HG03064 (cell line): ENCODE results near the gene IGFBP3.

ENCODE experiments used
- ATAC-seq: cut with Tn5 transposase; IDR thresholded peaks from one replicate; pipeline ENCODE4 v1.9.1; 2021; ENCODE audit warnings: low read depth; ENCODE audit not compliant: unreplicated experiment

Gene IGFBP3

DNA sequence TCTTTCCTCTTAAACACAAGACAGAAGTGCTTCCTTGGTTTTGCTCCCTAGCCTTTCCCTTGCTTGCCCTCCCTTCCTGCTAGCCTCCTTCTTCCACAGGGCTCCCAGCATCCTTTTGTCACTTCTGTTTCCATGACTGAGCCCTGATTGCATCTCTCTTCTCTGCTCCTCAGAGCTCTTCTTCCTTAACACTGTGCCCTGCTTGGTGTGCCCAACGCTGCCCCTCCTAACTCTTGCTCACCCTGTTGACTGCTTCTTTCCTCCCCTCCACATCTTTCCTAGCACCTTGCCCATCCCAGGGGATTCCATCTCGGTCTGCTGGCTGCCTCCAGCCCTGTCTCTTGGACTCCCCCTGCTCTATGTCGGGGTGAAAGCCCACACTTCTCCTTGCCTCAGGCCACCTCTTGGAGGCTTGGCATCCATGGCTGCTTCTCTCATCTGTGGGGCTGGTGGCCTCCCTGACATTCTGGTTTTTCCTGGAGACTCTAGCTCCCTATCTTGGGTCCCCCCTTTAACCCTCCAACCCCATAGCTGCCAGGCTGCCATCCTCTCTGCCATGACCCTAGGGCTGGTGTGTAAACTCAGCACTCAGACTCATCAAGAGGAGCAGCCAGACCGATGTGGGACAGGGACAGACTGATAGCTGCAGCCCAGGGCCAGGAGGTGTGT is 26.9 kb downstream of the IGFBP3 start:
- ATAC-seq, result no peak

DNA sequence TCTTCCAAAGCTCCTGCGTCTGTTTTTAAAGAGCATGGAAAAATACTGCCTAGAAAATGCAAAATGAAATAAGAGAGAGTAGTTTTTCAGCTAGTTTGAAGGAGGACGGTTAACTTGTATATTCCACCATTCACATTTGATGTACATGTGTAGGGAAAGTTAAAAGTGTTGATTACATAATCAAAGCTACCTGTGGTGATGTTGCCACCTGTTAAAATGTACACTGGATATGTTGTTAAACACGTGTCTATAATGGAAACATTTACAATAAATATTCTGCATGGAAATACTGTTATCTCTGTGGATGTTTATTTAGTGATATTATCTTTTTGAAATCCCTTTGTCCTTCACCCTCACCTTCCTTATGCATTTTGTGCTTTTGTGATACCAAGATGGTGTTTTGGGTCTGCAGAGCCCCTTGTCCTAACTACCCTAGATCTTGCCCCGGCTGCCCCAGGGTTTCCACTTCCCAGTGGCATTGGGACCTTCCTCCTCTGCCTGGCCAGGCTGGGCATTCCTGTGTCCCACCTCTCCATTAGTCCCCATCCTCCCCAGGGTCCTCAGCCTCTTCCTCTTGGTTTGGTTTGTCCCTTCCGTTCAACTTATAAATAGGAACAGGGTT is 27.6 kb downstream of the IGFBP3 start:
- ATAC-seq, result no peak

- no peak for ATAC-seq
Observed at GRCh38 chr7:45892407-45893035, 28.6 kb downstream of the IGFBP3 start.

DNA sequence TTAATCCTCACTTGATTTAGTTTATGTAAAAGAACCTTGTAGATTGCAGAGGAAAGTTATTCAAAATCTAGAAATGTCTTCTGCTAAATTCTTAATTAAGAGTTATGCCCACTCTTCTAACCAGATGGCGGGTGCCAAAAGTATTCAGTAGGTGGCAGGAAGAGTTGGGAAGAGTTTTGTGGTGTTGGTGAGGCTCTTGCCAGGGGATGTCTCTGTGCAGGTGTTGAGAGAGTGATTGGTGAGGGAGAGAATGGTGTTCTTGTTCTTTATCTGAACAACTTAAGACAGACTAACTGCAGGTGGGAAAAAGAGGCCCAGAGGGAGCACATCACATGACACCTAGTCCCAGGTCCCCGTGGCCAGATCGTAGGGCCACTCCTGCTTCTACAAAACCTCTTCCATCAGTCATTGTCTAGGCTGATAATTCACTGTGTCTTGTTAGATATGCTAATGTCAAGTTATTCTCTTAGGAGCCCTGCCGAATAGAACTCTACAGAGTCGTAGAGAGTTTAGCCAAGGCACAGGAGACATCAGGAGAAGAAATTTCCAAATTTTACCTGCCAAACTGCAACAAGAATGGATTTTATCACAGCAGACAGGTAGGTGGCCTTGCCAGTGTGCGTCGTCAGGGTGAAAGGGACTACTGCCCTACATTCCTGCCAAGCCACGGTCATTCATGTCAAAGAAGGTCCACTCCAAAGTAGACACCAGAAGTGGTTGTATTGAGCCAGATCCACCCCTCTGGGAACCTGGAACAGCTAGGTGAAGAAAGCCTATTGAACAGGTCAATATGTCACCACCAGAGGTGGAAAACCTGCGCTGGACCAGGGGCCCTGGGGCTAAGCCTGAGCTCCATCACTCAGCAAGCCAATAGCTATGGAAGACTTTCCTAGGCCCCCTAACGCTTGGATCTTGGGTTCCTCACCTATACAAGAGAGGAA is 29.3 kb downstream of the IGFBP3 start:
- no peak for ATAC-seq

GRCh38 chr7:45890902-45891461 is 30.1 kb downstream of the IGFBP3 start:
- ATAC-seq, result no peak

DNA sequence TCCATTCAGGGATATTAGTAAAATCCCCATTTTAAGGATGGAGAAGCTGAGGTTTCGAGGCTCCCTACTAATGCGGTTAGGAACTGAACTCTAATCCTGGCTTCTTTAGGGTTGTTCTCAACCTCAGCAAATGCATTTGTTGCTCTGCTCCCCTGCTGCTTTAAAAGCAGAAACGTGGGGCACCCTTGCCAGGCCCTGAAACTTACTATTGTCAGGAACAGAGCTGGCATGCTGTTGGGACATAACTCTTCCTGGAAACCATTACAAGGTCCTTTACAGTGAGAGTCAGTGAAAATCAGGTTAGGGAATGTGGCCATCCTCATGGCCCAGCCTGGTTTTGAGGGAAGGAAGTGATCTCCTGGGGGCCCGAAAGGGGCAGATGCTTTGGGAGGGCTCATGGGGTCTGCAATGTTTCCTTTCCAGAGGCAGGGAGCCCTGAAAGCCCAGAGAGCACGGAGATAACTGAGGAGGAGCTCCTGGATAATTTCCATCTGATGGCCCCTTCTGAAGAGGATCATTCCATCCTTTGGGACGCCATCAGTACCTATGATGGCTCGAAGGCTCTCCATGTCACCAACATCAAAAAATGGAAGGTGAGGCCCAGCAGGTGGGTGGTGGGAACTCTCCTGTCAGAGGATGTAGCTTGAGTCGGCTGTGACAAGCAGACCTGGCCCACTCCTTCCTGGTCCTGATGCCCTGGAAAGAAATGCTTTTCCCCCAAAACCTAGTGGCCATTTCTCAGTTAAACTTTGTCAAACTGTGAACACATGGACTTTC is 30.8 kb downstream of the IGFBP3 start:
- no peak for ATAC-seq

DNA sequence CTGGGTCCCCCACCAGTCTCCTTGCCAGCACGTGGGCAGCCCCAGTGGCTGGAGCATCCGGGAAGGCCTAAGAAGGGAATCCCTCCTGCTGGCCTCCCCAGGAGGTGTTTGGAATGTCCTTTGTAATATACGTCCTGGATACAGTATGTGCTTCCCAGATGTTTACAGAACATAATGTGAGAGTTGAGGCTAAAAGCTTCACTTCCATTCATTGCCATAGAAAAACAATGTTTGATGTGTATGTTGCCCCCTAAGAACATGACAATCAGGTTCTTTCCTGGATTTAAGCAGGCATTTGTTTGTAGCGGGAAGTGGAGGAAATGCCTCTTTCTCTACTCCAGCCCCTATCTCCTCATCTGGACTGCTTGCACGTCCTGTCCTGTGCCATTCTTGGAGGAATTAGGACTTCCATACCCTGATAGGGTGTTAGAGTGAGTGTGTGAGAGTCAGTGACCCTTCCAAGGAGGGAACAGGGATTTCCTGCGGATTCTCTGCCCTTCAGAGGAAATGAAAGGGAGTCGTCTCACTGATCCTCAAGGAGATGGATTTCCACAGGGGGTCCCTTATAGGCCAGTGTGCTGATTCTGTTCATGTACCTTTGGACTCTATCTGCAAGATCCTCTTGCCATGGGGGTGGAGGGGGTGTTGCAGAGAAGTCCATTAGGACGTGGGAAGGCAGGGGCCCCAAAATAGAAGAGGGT is 31.6 kb downstream of the IGFBP3 start:
- no peak for ATAC-seq

DNA sequence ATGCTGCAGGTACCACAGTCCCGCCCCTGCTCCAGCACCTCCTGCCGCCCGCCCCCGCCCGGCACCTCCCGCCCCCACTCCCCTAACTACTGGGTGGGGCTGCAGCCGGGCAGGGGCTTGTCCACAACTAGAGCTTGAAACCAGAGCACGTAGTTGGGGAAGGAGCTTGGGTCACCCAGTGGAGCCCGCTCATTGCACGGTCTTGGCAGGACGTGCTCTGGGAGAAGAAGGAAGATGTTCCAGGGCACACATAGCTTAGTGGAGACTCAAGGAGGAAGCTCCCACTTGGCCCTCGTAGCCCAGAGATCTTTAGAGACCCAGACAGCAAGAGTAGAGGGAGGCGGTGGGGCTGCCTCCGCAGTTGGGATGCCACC is 32.1 kb downstream of the IGFBP3 start:
- ATAC-seq, result no peak

- no peak for ATAC-seq
Observed at GRCh38 chr7:45888185-45888992, 32.7 kb downstream of the IGFBP3 start, which contains the start of gene IGFBP1. Gene IGFBP1, plus strand, starts transcription at chr7:45888488. Its CDS starts 165 bp downstream, at chr7:45888653.

DNA sequence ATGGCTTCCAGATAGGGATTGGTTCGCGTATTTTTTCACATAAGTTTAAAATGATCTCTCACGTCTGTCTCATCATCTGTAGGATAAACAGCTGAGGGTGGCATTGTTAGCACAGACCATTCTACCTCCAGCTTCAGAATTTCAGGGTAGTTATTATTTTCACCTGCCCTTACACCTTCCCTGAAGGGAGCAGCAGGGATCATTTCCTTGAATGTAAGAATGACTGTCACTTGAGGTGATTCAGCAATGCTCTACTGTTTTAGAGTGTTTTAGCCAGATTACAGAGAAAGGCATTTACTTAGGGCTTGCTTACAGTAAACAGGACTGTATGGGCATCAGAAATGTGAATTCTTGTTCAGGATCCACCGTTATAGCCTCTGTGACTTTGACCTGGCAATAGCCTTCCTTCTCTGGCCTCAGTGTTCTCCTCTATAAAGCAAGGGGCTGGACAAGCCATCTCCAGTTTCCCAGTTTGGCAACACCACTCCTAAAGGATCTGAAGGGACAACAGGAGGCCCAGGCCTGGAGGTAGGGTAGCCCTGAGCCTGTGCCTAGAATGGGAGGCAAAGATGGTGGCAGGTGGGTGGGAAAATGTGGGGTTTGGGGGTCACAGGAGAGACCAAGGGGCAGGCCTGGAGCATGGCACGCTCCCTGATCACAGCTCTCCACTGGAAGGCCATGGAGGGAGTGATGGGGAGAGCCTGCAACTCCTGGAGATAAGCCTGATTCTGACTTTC is 34.0 kb downstream of the IGFBP3 start:
- no peak for ATAC-seq

- no peak for ATAC-seq
Observed at GRCh38 chr7:45885264-45885882, 35.7 kb downstream of the IGFBP3 start.

GRCh38 chr7:45884136-45884535 is 36.9 kb downstream of the IGFBP3 start:
- no peak for ATAC-seq

- ATAC-seq, result no peak
Observed at GRCh38 chr7:45882465-45882810, 38.6 kb downstream of the IGFBP3 start.

DNA sequence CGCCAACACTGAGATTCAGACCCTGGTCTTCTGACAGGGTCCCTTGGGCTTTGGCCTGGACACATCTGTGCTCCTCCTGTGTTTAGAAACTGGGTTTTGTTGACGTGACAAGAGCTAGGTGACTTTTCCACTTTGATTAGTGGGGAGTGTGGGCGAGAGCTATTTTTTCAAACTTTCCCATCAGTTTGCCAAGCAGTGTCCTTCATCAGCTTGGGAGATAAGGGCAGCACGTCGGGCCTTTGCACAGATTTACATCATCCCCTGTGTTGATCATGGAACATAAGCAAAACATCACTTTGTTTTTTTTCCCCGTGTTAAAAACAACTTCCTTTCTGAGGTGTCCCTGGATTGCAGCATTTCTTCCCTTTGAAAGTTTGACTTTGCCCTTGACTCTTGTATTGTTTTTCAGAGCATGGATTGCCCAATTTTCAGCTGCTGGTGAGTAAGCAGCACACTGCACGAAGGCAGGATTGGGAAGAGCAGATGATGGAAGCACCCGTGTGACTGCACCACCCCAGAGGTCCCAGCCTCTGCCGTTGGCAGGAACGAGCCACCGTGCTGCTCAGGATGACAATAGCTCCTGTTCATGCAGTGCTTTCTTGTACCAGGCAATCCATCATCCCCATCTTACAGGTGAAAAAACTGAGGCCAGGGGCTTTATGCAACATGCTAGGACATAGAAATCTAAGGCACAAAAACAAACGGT is 39.2 kb downstream of the IGFBP3 start:
- ATAC-seq, result no peak

GRCh38 chr7:45881280-45881758 is 39.8 kb downstream of the IGFBP3 start:
- no peak for ATAC-seq

DNA sequence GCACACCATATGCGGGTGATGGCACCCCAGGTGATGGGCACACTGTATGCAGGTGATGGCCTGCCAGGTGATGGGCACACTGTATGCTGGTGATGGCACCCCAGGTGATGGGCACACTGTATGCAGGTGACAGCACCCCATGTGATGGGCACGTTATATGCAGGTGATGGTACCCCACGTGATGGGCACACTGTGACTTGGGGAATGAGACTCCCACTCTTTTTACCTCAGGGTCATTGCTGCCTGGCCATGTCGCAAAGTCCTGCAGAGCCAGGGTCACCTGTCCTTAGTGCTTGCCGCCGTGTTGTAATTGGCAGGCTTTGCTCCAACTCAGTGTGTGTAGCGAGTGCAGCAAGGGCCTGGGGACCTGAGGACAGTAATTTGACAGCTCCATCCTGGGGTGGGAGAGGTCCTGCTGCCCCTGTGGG is 40.6 kb downstream of the IGFBP3 start:
- no peak for ATAC-seq
